HG03469 (cell line): ENCODE measurements around the gene BCL2L2.
"Not testable (repeated sequence)": the region's sequence is repeated elsewhere in the genome, so short reads cannot be mapped to it uniquely, and the experiment has no call there.

Experiments used
- ATAC-seq: cut with Tn5 transposase; IDR thresholded peaks from one replicate; pipeline ENCODE4 v1.9.1; 2021; ENCODE audit warnings: mild to moderate bottlenecking, moderate library complexity, moderate number of reproducible peaks; ENCODE audit not compliant: unreplicated experiment

The BCL2L2 gene

GRCh38 chr14:23322568-23323517, 16.2 kb downstream of the BCL2L2 start:
- no peak for ATAC-seq

GRCh38 chr14:23323838-23324454, 17.3 kb downstream of the BCL2L2 start:
- ATAC-seq: no peak

- no peak for ATAC-seq
Measured at GRCh38 chr14:23324455-23324846, 17.8 kb downstream of the BCL2L2 start.

- ATAC-seq: no peak
Measured at GRCh38 chr14:23324993-23325392, 18.4 kb downstream of the BCL2L2 start.

GRCh38 chr14:23325746-23326145, 19.1 kb downstream of the BCL2L2 start:
- ATAC-seq: not testable (repeated sequence)

- no peak for ATAC-seq
Measured at GRCh38 chr14:23326491-23327332, 20.1 kb downstream of the BCL2L2 start.

- ATAC-seq: no peak
Measured at GRCh38 chr14:23327947-23328744, 21.5 kb downstream of the BCL2L2 start.

GRCh38 chr14:23335623-23336022, 29.0 kb downstream of the BCL2L2 start:
- no peak for ATAC-seq

GRCh38 chr14:23339506-23340268, 33.1 kb downstream of the BCL2L2 start:
- ATAC-seq: no peak

- ATAC-seq: no peak
Measured at GRCh38 chr14:23344481-23344880, 37.8 kb downstream of the BCL2L2 start.

GRCh38 chr14:23345987-23346692, 39.5 kb downstream of the BCL2L2 start:
- ATAC-seq: no peak

GRCh38 chr14:23346693-23347405, 40.2 kb downstream of the BCL2L2 start:
- no peak for ATAC-seq

- no peak for ATAC-seq
Measured at GRCh38 chr14:23347406-23348296, 41.0 kb downstream of the BCL2L2 start.

GRCh38 chr14:23348297-23348655, 41.6 kb downstream of the BCL2L2 start:
- ATAC-seq: no peak

GRCh38 chr14:23349156-23349845, 42.7 kb downstream of the BCL2L2 start:
- no peak for ATAC-seq

- ATAC-seq: no peak
Measured at GRCh38 chr14:23351681-23352505, 45.3 kb downstream of the BCL2L2 start.
